GM19043 (cell line): ENCODE data around the gene ENAH.
"Not testable (repeated sequence)": the region's sequence is repeated elsewhere in the genome, so short reads cannot be mapped to it uniquely, and the experiment has no call there.

ENCODE experiments used
- ATAC-seq: cut with Tn5 transposase; IDR thresholded peaks from one replicate; pipeline ENCODE4 v1.9.1; 2021; ENCODE audit warnings: low read depth; ENCODE audit not compliant: unreplicated experiment

Gene ENAH

GRCh38 chr1:225677350-225678124, 24.6 kb upstream of the ENAH start:
- no peak for ATAC-seq

GRCh38 chr1:225674381-225674780, 21.5 kb upstream of the ENAH start:
- ATAC-seq = no peak

- no peak for ATAC-seq
Measured at GRCh38 chr1:225670806-225671733, 18.1 kb upstream of the ENAH start.

- ATAC-seq = no peak
Measured at GRCh38 chr1:225670356-225670755, 17.4 kb upstream of the ENAH start.

GRCh38 chr1:225668222-225668621, 15.3 kb upstream of the ENAH start:
- ATAC-seq = no peak

- no peak for ATAC-seq
Measured at GRCh38 chr1:225667362-225667761, 14.4 kb upstream of the ENAH start.

GRCh38 chr1:225666495-225666894, 13.6 kb upstream of the ENAH start:
- no peak for ATAC-seq

- no peak for ATAC-seq
Measured at GRCh38 chr1:225664762-225665161, 11.8 kb upstream of the ENAH start.

GRCh38 chr1:225662155-225662554, 9.2 kb upstream of the ENAH start:
- no peak for ATAC-seq

- no peak for ATAC-seq
Measured at GRCh38 chr1:225660544-225660946, 7.6 kb upstream of the ENAH start.

GRCh38 chr1:225658041-225658440, 5.1 kb upstream of the ENAH start:
- ATAC-seq = no peak

GRCh38 chr1:225657462-225657989, 4.6 kb upstream of the ENAH start:
- ATAC-seq = no peak

GRCh38 chr1:225656259-225656655, 3.3 kb upstream of the ENAH start:
- ATAC-seq = not testable (repeated sequence)

GRCh38 chr1:225655509-225656258, 2.8 kb upstream of the ENAH start:
- no peak for ATAC-seq

- ATAC-seq = no peak
Measured at GRCh38 chr1:225654688-225655508, 2.0 kb upstream of the ENAH start.

GRCh38 chr1:225654277-225654597, 1.3 kb upstream of the ENAH start:
- ATAC-seq = no peak

GRCh38 chr1:225653463-225654276, 747 bp upstream of the ENAH start:
- no peak for ATAC-seq

GRCh38 chr1:225651872-225652728, 823 bp downstream of the ENAH start:
- no peak for ATAC-seq
